Gastrocnemius medialis (tissue), 4 donors: ENCODE data around the gene BAZ2B.

ENCODE experiments used
- POLR2A ChIP-seq, 2 donors: fragments of 450-650 bp; IDR thresholded peaks; one replicate each; pipeline ENCODE4 v1.6.1; 2017; ENCODE audit warnings: antibody characterized with exemption in 2 of 2, mild to moderate bottlenecking in 2 of 2, moderate library complexity in 2 of 2
- TF ChIP-seq, protein P1 (sequence below), 5 experiments: fragments of 450-650 bp in 3 of 5; fragments of 200-600 bp in 2 of 5; sonication (generic) in 2 of 5; IDR thresholded peaks in 4 of 5; conservative IDR thresholded peaks in 1 of 5; 1 replicate in 4 of 5; 2 replicates in 1 of 5; pipeline ENCODE4 v1.5.1; 2016 to 2019; ENCODE audit warnings: antibody characterized with exemption in 5 of 5, mild to moderate bottlenecking in 3 of 5, moderate library complexity in 3 of 5

DNA sequence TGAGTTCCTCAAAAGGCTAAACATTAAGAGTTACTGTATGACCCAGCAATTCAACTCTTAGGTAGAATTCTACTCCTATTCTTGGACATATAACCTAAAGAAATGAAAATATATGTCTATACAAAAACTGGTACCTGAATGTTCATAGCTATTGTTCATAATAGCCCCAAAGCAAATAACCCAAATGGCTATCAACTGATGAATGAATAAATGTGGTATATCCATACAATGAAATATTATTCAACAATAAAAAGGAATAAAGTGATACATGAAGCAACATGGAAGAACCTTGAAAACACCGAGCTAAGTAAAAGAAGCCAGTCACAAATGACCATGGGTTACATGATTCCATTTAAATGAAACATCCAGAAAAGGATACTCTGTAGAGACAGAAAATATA, 114.6 kb downstream of the BAZ2B start:
- TF ChIP-seq, protein P1, sequence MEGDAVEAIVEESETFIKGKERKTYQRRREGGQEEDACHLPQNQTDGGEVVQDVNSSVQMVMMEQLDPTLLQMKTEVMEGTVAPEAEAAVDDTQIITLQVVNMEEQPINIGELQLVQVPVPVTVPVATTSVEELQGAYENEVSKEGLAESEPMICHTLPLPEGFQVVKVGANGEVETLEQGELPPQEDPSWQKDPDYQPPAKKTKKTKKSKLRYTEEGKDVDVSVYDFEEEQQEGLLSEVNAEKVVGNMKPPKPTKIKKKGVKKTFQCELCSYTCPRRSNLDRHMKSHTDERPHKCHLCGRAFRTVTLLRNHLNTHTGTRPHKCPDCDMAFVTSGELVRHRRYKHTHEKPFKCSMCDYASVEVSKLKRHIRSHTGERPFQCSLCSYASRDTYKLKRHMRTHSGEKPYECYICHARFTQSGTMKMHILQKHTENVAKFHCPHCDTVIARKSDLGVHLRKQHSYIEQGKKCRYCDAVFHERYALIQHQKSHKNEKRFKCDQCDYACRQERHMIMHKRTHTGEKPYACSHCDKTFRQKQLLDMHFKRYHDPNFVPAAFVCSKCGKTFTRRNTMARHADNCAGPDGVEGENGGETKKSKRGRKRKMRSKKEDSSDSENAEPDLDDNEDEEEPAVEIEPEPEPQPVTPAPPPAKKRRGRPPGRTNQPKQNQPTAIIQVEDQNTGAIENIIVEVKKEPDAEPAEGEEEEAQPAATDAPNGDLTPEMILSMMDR (IDR thresholded peaks at IDR 0.05 in 4 of 5, conservative IDR thresholded peaks at IDR 0.05 in 1 of 5), result no peak
- no peak for TF ChIP-seq POLR2A (IDR thresholded peaks at IDR 0.05)
